Endothelial cell of umbilical vein (primary cell): ENCODE results near the gene LTBP1. TPM values are rescaled to one million over a fixed set of nuclear protein-coding genes. Genes with fewer than 3 reads are reported as not detected.

Experiments
- BruUV-seq: library from RNA; stranded (reverse); fragments of 400-500 nt; replicated peaks from 2 replicates; lab custom pipeline; 2021; lab: Mats Ljungman, UMichigan
- CTCF ChIA-PET: fragments of 300-600, 350-600 bp; sonication (Branson Sonifier 250); formaldehyde crosslinking; loops from one replicate; lab custom pipeline; 2021; ENCODE audit warnings: antibody characterized with exemption, inconsistent platforms; lab: Charles Lee
- POLR2A ChIA-PET: fragments of 300-600, 350-600 bp; sonication (Branson Sonifier 250); formaldehyde crosslinking; loops from one replicate; lab custom pipeline; 2021; ENCODE audit warnings: antibody characterized with exemption, inconsistent platforms; lab: Charles Lee
- DNase-seq: peaks from one replicate; pipeline ENCODE4 v3.0.0-alpha.2; 2011; ENCODE audit warnings: low read depth, low spot score
- FAIRE-seq: peaks from 2 replicates; lab custom pipeline; 2011; peaks lifted over from hg19 to GRCh38; lab: Jason Lieb, UNC
- H2AFZ ChIP-seq: 2 replicates; pipeline ENCODE4 v1.6.0; 2012; ENCODE audit warnings: low read depth, low read length, control low read depth, inconsistent platforms
- H3K27ac ChIP-seq: 2 replicates; pipeline ENCODE4 v1.5.1; 2011; ENCODE audit warnings: low read depth, mild to moderate bottlenecking, control low read depth, low read length, moderate library complexity; ENCODE audit not compliant: insufficient read depth
- H3K27me3 ChIP-seq, 2 experiments: 2 replicates each; pipeline versions ENCODE4 v1.6.0 to v1.6.1; 2011; ENCODE audit warnings: low read length in 2 of 2, mixed read lengths in 1 of 2; ENCODE audit not compliant: control insufficient read depth in 2 of 2, insufficient read depth in 2 of 2
- H3K36me3 ChIP-seq, 2 experiments: 2 replicates in 1 of 2; 3 replicates in 1 of 2; pipeline ENCODE4 v1.5.1; 2011; ENCODE audit warnings: low read length in 2 of 2, mild to moderate bottlenecking in 1 of 2, moderate library complexity in 1 of 2; ENCODE audit not compliant: control insufficient read depth in 2 of 2, insufficient read depth in 2 of 2; ENCODE audit errors: extremely low read depth in 1 of 2
- H3K4me1 ChIP-seq: 3 replicates; pipeline ENCODE4 v1.5.1; 2011; ENCODE audit warnings: mild to moderate bottlenecking, low read length; ENCODE audit not compliant: control insufficient read depth, insufficient read depth; ENCODE audit errors: extremely low read depth
- H3K4me2 ChIP-seq: 2 replicates; pipeline ENCODE4 v1.6.1; 2011; ENCODE audit warnings: low read length, control low read depth, mixed read lengths; ENCODE audit not compliant: insufficient read depth
- H3K4me3 ChIP-seq, 3 experiments: fragments of 200-600 bp in 1 of 3; sonication (generic), shearing (Covaris generic) in 1 of 3; replicated peaks in 1 of 3; 2 replicates each; pipeline ENCODE4 v1.5.1; 2011 to 2016; ENCODE audit warnings: control low read depth in 3 of 3, low read length in 3 of 3, mild to moderate bottlenecking in 2 of 3, inconsistent platforms in 1 of 3, low read depth in 1 of 3, moderate library complexity in 1 of 3; ENCODE audit not compliant: insufficient read depth in 1 of 3
- H3K79me2 ChIP-seq: 2 replicates; pipeline ENCODE4 v1.6.0; 2012; ENCODE audit warnings: low read length, inconsistent platforms; ENCODE audit not compliant: control insufficient read depth, insufficient read depth
- H3K9ac ChIP-seq: replicated peaks from 2 replicates; pipeline ENCODE3; 2011; ENCODE audit warnings: low read length, control low read depth; ENCODE audit not compliant: insufficient read depth; ENCODE audit errors: extremely low read depth
- H3K9me1 ChIP-seq: replicated peaks from 3 replicates; pipeline ENCODE4 v1.6.0; 2011; ENCODE audit warnings: mild to moderate bottlenecking, low read length; ENCODE audit not compliant: control insufficient read depth, insufficient read depth; ENCODE audit errors: extremely low read depth
- H3K9me3 ChIP-seq: replicated peaks from 2 replicates; pipeline ENCODE4 v1.5.1; 2012; ENCODE audit warnings: low read length, inconsistent platforms; ENCODE audit not compliant: control insufficient read depth, insufficient read depth
- H4K20me1 ChIP-seq: replicated peaks from 2 replicates; pipeline ENCODE3; 2011; ENCODE audit warnings: mild to moderate bottlenecking, low read length; ENCODE audit not compliant: control insufficient read depth, insufficient read depth; ENCODE audit errors: extremely low read depth
- EZH2 ChIP-seq: IDR thresholded peaks from 2 replicates; pipeline ENCODE4 v1.6.1; 2012; ENCODE audit warnings: borderline replicate concordance, low read depth, mild to moderate bottlenecking, moderate library complexity, low read length, inconsistent platforms; ENCODE audit not compliant: severe bottlenecking
- FOS ChIP-seq: IDR thresholded peaks from 2 replicates; pipeline ENCODE4 v1.6.1; 2011; ENCODE audit warnings: mild to moderate bottlenecking, low read length, moderate library complexity, borderline replicate concordance; ENCODE audit not compliant: insufficient read depth
- GATA2 ChIP-seq: IDR thresholded peaks from 2 replicates; pipeline ENCODE4 v1.7.0; 2011; ENCODE audit warnings: low read depth, mild to moderate bottlenecking, moderate library complexity, mixed read lengths, low read length; ENCODE audit not compliant: insufficient read length, insufficient read depth
- JUN ChIP-seq: IDR thresholded peaks from 2 replicates; pipeline ENCODE4 v1.6.1; 2011; ENCODE audit warnings: borderline replicate concordance, low read depth; ENCODE audit not compliant: insufficient read length, insufficient read depth
- MYC ChIP-seq: IDR thresholded peaks from one replicate; pipeline ENCODE4 v1.6.1; 2011; ENCODE audit warnings: mild to moderate bottlenecking, low read depth, low read length
- POLR2A ChIP-seq: IDR thresholded peaks from 2 replicates; pipeline ENCODE4 v1.6.1; 2012; ENCODE audit warnings: low read depth, mild to moderate bottlenecking, control low read depth, low read length
- POLR2AphosphoS5 ChIP-seq: IDR thresholded peaks from 2 replicates; pipeline ENCODE4 v1.6.1; 2012; ENCODE audit warnings: low read depth, mild to moderate bottlenecking, control low read depth, low read length, moderate library complexity; ENCODE audit not compliant: insufficient read depth
- dilution Hi-C: fragments of 300-500 bp; cut with MboI; formaldehyde crosslinking; loops from one replicate; pipeline ENCODE4 v1.15.0; 2019; ENCODE audit warnings: low sequenced_read_pairs; ENCODE audit not compliant: extremely low pct_ligation_motif_present
- intact Hi-C: fragments of 100-400 bp; cut with micrococcal nuclease; formaldehyde crosslinking; loops from one replicate; pipeline ENCODE4 v1.10.0; 2022
- polyA plus RNA-seq, 4 experiments: library from polyadenylated mRNA; depleted of rRNA in 3 of 4; stranded (reverse) in 3 of 4; unstranded in 1 of 4; fragments of >200 nt; gene quantifications; 2 replicates each; pipeline versions ENCODE4 v1.2.1 to v1.2.3, GENCODE V29; 2011 to 2012; ENCODE audit warnings: missing spikeins in 1 of 4
- total RNA-seq: library from RNA; stranded (reverse); gene quantifications from 2 replicates; pipeline ENCODE4 v1.2.3, GENCODE V29; 2021
- TF ChIP-seq, protein P1 (sequence below): IDR thresholded peaks from 2 replicates; pipeline ENCODE4 v1.6.1; 2011; ENCODE audit not compliant: insufficient read depth, insufficient read length
- TF ChIP-seq, protein P2 (sequence below), 2 donors: IDR thresholded peaks; 1 replicate in 1 of 2; 2 replicates in 1 of 2; pipeline ENCODE4 v1.5.1; 2011; ENCODE audit warnings: low read length in 2 of 2, mild to moderate bottlenecking in 2 of 2, moderate library complexity in 2 of 2, control low read depth in 1 of 2, inconsistent platforms in 1 of 2, low read depth in 1 of 2; ENCODE audit not compliant: insufficient read depth in 1 of 2; ENCODE audit errors: extremely low read depth in 1 of 2

Gene LTBP1
- total and polyA plus RNA-seq, 2 donors (not counting 3 experiments of a cell fraction or from before 2014, with no cell fraction given): 57.4 to 68.2 TPM

DNA sequence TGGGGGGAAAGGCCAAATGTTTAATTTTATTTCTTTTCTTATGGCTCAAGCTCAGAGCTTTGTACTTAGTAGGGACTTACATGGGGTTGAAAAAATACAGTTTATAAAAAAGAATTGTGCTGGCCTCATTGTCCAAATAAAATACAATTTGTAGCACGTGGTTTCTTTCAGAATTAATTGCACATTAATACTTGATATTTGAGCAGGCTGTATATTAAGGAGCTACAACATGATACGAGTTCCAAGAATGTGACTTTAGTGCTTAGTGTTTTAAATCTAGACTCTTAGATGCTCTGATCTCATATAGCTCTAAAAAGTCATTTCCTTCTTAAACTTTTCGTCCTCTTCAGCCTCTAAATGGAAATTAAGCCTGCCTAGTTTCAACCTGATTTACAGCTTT lies 483.3 kb downstream of the LTBP1 start:
- Histone ChIP-seq H3K9me1 (no peaks in the 10 kb centered on the region), H3K27me3 (peaks cover 0 to 4% of the 10 kb centered on the region in 2 experiments), H3K9ac (no peak overlapping the region), H3K9me3 (no peaks in the 10 kb centered on the region), H3K27ac (no peak overlapping the region), H3K4me1 (peaks cover 9% of the 10 kb centered on the region), H3K4me3 (no peak overlapping the region), H2AFZ (no peak overlapping the region), H3K36me3 (no peaks in the 10 kb centered on the region), H4K20me1 (no peaks in the 10 kb centered on the region), H3K79me2 (no peaks in the 10 kb centered on the region), H3K4me2 (no peak overlapping the region)
- dilution Hi-C loops: no loop called here
- no peak for TF ChIP-seq POLR2A
- TF ChIP-seq MYC: no peak
- TF ChIP-seq EZH2: no peak
- TF ChIP-seq POLR2AphosphoS5: no peak
- TF ChIP-seq, protein P1, sequence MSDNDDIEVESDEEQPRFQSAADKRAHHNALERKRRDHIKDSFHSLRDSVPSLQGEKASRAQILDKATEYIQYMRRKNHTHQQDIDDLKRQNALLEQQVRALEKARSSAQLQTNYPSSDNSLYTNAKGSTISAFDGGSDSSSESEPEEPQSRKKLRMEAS: no peak
- TF ChIP-seq, protein P2, sequence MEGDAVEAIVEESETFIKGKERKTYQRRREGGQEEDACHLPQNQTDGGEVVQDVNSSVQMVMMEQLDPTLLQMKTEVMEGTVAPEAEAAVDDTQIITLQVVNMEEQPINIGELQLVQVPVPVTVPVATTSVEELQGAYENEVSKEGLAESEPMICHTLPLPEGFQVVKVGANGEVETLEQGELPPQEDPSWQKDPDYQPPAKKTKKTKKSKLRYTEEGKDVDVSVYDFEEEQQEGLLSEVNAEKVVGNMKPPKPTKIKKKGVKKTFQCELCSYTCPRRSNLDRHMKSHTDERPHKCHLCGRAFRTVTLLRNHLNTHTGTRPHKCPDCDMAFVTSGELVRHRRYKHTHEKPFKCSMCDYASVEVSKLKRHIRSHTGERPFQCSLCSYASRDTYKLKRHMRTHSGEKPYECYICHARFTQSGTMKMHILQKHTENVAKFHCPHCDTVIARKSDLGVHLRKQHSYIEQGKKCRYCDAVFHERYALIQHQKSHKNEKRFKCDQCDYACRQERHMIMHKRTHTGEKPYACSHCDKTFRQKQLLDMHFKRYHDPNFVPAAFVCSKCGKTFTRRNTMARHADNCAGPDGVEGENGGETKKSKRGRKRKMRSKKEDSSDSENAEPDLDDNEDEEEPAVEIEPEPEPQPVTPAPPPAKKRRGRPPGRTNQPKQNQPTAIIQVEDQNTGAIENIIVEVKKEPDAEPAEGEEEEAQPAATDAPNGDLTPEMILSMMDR (IDR thresholded peaks at IDR 0.05; ENCODE audit: extremely low read depth in 1 of 2, insufficient read depth in 1 of 2, low read depth in 1 of 2, low read length in 2 of 2): no peak
- no peak for TF ChIP-seq FOS
- no peak for TF ChIP-seq GATA2
- TF ChIP-seq JUN: no peak
- BruUV-seq: no TSS peak
- ChIA-PET POLR2A (no interaction called here), CTCF (interaction anchor here (1.5 to 3.8 kb wide), 3 partner anchors 11 to 153 kb away, joined by 4 to 18 read pairs (median 8); no protein-coding TSS in a partner anchor)
- intact Hi-C loops: loop anchor here (10.0 kb wide), 1 partner anchor 875 kb away; no protein-coding TSS in a partner anchor
- FAIRE-seq (no peak), DNase-seq (no peak)
